ENCODE data around the gene TSPAN33.

Gene TSPAN33

GRCh38 chr7:129136887-129137642 lies 7.4 kb upstream of the TSPAN33 start:
- DNase-seq (ENCODE audit: low read depth): no peak

- DNase-seq (ENCODE audit: low read depth): no peak
Measured at GRCh38 chr7:129143724-129144094, 798 bp upstream of the TSPAN33 start.

DNA sequence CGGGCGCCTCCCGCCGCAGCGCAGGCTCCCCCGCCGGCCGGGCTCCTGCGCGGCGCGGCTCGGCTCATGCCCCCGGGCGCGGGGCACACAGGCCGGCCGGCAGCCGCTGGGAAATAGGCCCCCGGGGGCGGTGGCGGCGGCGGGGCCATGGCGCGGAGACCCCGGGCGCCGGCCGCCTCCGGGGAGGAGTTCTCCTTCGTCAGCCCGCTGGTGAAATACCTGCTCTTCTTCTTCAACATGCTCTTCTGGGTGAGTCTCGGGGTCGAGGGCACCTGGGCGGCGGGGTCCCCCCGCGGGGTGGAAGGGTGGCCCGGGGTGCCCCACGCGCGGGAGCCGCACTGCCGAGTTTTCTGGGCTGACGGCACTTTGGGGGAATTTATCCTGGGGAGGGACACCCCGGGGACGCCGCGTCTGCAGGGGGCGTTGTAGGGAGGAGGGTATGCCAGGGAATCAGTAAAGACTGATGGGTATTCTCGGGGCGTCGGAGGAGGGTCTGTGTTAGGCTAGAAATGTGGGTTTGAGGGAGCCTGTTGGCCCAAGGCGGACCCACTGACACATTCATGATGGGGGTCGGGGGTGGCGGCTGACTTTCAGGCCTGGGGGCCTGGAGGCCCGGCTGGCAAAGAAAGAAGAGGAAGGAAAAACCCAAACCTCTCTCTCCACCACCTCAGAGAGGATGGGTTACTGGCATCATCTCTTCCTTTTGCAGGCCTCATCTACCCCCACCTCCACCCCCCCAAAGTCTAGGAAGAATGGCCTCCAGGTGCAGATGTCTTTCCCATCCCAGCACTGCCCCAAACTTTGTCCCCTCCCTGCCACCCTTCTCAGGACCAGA lies 544 bp downstream of the TSPAN33 start:
- no peak for DNase-seq (ENCODE audit: low read depth)

DNA sequence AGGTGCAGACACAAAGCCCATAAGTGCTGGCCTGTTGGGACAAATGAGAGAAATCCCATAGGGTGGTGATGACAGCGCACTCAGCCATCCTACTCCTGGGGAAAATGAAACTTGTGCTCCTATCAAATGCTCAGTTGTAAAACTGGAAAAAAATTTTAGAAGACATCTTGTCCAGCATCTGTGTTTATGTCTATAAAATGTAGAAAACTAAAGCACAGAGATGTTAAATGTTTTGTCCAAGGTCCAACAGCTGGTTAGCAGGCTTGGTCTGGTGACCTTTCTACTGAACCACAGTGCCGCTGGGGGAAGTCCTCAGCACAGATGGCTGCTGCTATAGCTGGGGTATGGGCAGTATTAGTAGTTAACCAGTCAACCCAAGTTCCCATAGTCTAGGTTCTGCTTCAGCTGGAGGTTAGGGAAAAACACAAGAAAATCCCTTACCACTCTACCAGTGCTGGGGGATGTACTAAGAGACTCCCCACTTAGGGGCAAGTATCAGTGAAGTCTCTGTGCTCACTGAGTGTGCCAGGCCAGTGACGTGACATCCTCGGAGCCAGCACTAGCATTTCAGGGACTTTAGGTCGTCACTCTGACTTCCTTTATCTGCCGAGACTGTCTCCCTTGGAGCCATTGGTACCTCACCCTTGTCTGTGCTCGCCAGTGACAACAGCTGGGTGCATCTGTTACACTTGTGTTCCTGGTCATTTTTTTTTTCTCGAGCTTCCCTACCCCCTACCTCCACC lies 1.9 kb downstream of the TSPAN33 start:
- DNase-seq (ENCODE audit: low read depth): no peak

DNA sequence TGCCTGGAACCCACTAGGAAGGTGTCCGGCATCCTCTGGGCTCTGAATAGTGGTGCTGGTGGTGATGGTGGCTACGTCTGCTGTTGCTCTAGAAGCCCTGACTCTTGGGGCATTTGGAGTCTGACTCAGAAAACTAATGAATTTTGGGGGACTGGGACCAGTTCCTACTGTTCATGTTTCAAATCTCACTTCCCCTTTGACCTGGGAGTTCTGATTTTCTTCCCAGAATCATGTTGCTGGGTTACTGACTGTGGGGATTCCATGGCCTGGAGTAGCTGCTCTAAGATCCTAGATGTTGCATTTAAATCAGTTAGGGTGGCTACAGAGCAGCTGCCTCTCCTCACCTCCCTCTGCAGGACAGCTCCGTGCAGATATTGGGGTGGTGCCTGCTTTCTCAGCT lies 3.2 kb downstream of the TSPAN33 start:
- no peak for DNase-seq (ENCODE audit: low read depth)

- no peak for DNase-seq (ENCODE audit: low read depth)
Measured at GRCh38 chr7:129149511-129149910, 5.0 kb downstream of the TSPAN33 start.

- no peak for DNase-seq (ENCODE audit: low read depth)
Measured at GRCh38 chr7:129150199-129150996, 5.9 kb downstream of the TSPAN33 start.

DNA sequence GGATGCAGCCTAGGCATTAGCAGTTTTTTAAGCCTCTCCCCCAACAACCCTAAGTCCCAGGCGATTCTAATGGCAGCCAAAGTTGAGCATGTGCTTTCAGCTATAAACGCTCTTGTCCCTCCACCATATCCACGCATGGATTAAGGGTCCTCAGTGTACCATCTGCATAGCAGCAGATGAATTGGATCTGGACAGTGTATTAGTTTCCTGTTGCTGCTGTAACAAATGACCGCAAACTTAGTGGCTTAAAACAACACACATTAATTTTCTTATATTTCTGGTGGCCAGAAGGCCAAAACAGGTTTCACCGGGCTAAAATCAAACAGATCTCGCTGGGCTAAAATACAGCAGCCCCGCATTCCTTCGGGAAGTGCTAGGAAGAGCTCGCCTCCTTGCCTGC lies 13.1 kb downstream of the TSPAN33 start:
- no peak for DNase-seq (ENCODE audit: low read depth)

DNA sequence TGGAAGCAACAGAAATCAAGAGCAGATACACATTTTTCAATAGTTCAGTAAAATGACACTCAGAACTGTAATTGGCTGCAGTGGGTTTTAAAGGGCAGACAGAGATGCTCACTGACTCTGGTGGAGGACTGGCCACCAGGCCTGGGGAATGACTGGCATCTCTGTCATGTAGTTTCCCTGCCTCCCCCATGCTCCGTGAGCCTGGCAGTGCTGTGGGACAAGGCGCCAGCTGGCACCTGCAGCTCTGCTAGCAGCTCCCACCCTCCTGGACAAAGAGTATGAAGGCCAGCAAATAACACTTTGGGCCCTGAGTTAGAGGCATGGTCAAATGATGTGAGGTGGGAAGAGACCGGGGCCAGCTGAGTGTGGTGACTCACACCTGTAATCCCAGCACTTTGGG lies 15.0 kb downstream of the TSPAN33 start:
- no peak for DNase-seq (ENCODE audit: low read depth)

- no peak for DNase-seq (ENCODE audit: low read depth)
Measured at GRCh38 chr7:129160161-129160905, 15.8 kb downstream of the TSPAN33 start.

DNA sequence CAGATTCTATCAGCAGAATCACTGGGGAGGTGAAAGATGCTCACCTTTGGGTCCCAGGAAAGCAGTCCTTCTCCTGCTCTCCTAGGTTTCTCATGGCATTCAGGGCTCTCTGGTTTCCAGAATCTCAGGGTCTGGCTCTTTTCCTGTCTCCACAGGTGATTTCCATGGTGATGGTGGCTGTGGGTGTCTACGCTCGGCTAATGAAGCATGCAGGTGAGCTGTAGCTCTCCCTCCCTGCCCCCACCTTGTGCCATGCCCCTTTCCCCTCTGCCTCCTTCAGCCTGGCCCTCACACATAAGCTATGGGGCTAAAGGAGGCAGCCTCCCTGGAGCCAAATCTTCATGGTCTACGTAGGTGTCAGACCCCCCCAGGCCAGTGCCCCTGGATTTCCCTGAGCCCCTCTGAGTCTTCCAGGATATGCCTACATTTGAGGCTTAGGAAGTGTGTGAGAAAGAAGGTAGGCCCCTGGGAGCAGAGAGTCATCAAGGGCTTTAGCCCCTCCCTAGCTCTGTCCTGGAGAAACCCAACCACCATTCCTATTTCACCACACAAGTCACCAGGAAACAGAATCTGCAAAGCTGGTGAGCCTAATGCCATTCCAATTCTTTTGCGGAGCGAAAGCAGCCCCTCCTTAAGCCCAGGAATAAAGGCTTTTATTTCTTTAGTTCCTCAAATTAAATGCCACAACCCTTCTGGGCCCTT lies 17.2 kb downstream of the TSPAN33 start:
- no peak for DNase-seq (ENCODE audit: low read depth)

DNA sequence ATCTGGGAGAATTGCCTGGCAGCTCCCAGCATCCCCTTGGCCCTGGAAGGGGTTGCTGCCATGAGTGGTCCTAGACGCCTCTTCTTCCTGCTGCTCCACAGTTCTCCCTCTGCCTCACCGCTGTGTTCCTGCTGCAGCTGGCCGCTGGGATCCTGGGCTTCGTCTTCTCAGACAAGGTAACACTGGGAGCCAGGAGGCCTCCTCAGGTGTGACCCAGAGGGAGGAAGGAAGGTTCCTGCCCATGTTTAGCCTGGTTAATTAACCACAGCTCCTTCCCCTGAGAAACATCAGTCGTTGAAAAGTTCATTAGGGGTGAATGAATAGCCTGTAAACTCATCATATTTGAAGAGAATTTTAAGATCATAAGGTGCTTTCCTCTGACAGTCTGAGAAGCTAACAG lies 18.2 kb downstream of the TSPAN33 start:
- DNase-seq (ENCODE audit: low read depth): no peak

DNA sequence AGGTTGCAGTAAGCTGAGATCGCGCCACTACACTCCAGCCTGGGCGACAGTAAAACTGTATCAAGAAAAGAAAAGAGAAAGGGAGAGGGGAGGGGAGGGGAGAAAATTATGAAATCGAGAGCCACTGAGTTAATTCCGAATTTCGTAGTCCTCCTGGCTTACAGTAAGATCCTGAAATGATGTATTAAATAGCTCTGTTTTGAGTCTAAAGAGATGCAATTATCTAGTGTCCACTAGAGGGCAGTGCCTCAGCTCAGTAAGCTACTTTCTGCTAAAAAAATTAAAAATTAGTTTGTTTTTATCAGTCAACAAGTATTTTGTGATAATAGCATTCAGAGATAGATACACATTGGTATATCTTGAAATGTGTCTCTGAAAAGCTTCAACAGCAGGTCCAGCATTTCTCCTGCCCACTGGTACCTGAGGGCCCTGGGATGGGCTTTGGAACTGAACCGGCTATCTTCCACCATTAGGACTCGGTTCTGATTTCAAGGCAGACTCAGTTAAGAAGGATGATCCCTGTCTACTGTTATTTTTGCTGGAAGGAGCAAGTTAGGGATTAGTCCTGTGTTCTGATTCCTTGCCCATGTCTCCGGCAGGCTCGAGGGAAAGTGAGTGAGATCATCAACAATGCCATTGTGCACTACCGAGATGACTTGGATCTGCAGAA lies 19.5 kb downstream of the TSPAN33 start:
- DNase-seq (ENCODE audit: low read depth): no peak

GRCh38 chr7:129166745-129167144 lies 22.2 kb downstream of the TSPAN33 start:
- DNase-seq (ENCODE audit: low read depth): no peak

DNA sequence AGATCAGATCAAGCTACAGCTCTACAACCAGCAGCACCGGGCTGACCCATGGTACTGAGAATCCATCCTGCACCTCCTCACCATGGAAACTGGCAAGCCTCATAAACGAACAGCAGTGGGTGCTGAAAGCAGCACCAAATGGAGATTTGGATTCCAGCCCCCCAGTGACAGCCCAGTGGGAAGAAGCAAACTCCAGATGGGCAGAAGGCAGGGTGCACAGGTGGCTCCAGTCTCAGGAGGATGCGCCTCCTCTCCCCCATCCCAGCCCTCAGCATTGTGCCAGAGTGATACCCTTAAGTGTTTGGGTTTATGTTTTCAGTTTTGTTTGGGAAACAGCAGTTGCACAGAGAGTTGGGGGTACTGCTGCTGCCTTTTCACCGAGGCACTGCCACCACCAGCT lies 23.3 kb downstream of the TSPAN33 start:
- DNase-seq (ENCODE audit: low read depth): no peak

DNA sequence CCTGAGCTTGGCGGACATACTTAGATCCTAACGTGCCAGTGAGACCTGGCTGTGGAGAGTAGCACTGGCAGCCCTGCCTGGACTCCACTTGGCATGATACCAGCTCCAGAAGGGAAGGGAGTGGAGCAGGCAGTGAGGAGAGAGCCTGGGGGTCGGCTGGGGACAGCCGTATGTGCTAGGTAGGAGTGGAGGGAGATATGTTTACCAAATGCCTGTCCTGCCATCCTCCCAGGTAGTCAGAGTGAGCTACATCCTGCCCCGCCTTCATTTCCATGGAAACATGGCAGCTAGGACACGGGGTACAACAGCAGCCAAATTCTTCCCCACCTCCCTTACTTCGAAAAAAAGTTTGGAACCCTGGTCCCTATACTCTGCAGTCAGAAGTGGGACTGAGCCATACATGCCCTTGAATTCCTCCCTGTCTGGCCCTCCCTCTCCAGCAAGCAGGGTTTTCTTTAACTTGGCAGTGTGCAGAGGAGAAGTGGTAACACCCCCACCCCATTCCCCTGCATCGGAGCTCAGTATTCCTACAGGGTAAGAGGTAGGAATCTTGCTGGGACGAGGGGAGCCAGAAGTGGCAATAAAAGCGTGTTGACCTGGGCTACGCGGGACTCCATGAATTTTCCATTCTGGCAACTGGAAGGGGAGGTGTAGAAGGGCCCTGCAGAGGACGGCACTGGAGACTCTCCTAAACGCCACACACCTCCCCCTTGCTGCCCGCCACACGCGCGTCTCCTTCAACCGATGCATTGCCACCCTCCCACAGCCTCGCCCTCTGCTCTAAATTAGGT lies 23.9 kb downstream of the TSPAN33 start:
- no peak for DNase-seq (ENCODE audit: low read depth)

DNA sequence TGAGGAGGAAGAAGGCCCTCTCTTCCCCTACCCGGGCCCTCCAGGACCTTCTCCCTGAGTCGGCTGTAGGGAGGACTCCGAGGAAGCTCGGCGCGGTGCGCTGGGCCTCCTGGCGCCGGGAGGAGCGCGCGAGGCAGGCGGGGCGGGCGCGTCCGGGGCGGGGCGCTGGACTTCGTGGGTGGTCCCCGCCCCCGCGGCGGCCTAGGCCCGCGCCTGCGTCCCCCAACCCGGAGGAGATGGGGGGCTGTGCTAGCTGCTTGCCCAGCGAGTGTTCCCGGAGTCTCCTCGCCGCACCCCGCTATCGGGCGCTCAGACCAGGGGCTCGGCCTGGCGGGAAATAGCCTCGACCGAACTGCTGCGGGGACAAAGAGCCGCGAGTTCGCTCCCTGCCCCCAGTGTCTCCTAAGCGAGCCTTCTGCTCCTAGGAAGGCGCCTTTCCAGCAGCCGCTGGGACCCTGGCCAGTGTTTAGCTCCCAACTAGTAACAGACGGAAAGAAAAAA lies 24.7 kb downstream of the TSPAN33 start:
- DNase-seq (ENCODE audit: low read depth): peak; percentile 12

- no peak for DNase-seq (ENCODE audit: low read depth)
Measured at GRCh38 chr7:129169686-129170440, 25.4 kb downstream of the TSPAN33 start.
